OCI-LY7 (cell line): ENCODE measurements around the gene TNFRSF17. TPM values are rescaled to one million over a fixed set of nuclear protein-coding genes. Genes with fewer than 3 reads are reported as not detected.

Source experiments
- BruUV-seq: library from RNA; stranded (reverse); fragments of 400-500 nt; replicated peaks from 2 replicates; lab custom pipeline; 2021; lab: Mats Ljungman, UMichigan
- CTCF ChIA-PET: fragments of 300-600 bp; sonication (Branson Sonifier 250); formaldehyde crosslinking; loops from one replicate; lab custom pipeline; 2022; ENCODE audit warnings: antibody characterized with exemption; ENCODE audit not compliant: unreplicated experiment; lab: Charles Lee
- POLR2A ChIA-PET: fragments of 300-600 bp; sonication (Branson Sonifier 250); formaldehyde crosslinking; loops from one replicate; lab custom pipeline; 2022; ENCODE audit warnings: antibody characterized with exemption; lab: Charles Lee
- DNase-seq: peaks from one replicate; pipeline ENCODE4 v3.0.0-alpha.2; 2015; ENCODE audit warnings: low spot score
- H2AFZ ChIP-seq: fragments of 200-600 bp; sonication (generic), shearing (Covaris generic); 2 replicates; pipeline ENCODE4 v1.6.1; 2014; ENCODE audit warnings: mild to moderate bottlenecking, antibody characterized with exemption, low read length, moderate library complexity
- H3K27ac ChIP-seq: fragments of 200-600 bp; sonication (generic); 2 replicates; pipeline ENCODE4 v1.5.1; 2014; ENCODE audit warnings: mixed run types, low read depth, mild to moderate bottlenecking, moderate library complexity, low read length, inconsistent platforms; ENCODE audit not compliant: poor library complexity, severe bottlenecking
- H3K36me3 ChIP-seq: fragments of 200-600 bp; sonication (generic); 2 replicates; pipeline ENCODE4 v1.6.1; 2014; ENCODE audit warnings: mild to moderate bottlenecking, antibody characterized with exemption, low read length, moderate library complexity, mixed read lengths; ENCODE audit not compliant: insufficient read depth
- H3K4me1 ChIP-seq: fragments of 200-600 bp; sonication (generic); 2 replicates; pipeline ENCODE4 v1.5.1; 2014; ENCODE audit warnings: mild to moderate bottlenecking, low read length; ENCODE audit not compliant: insufficient read depth, poor library complexity, severe bottlenecking
- H3K4me2 ChIP-seq: fragments of 200-600 bp; sonication (generic); 2 replicates; pipeline ENCODE4 v1.6.1; 2014; ENCODE audit warnings: mild to moderate bottlenecking, low read length
- H3K4me3 ChIP-seq: fragments of 200-600 bp; sonication (generic); 2 replicates; pipeline ENCODE4 v1.5.1; 2014; ENCODE audit warnings: mild to moderate bottlenecking, low read depth, low read length; ENCODE audit not compliant: poor library complexity, severe bottlenecking
- H3K79me2 ChIP-seq: fragments of 200-600 bp; sonication (generic); 2 replicates; pipeline ENCODE4 v1.6.1; 2016; ENCODE audit warnings: low read depth, mild to moderate bottlenecking, low read length, moderate library complexity, mixed read lengths; ENCODE audit not compliant: insufficient read depth
- H3K9me2 ChIP-seq: fragments of 200-600 bp; sonication (generic); 2 replicates; pipeline ENCODE4 v1.6.1; 2016; ENCODE audit warnings: mild to moderate bottlenecking, low read length, mixed read lengths; ENCODE audit not compliant: insufficient read depth
- H3K9me3 ChIP-seq: fragments of 200-600 bp; sonication (generic); 2 replicates; pipeline ENCODE4 v1.6.1; 2014; ENCODE audit warnings: mild to moderate bottlenecking, mixed run types, low read length, mixed read lengths
- H4K20me1 ChIP-seq: fragments of 200-600 bp; sonication (generic); 2 replicates; pipeline ENCODE4 v1.6.1; 2014; ENCODE audit warnings: mild to moderate bottlenecking, antibody characterized with exemption, low read length, moderate library complexity, mixed read lengths; ENCODE audit not compliant: insufficient read depth
- CTCF ChIP-seq: fragments of 200-600 bp; sonication (generic); conservative IDR thresholded peaks from 2 replicates; pipeline ENCODE4 v1.5.1; 2014; ENCODE audit warnings: mild to moderate bottlenecking, antibody characterized with exemption, low read length, moderate library complexity, mixed read lengths
- EZH2phosphoT487 ChIP-seq: fragments of 200-600 bp; sonication (generic); IDR thresholded peaks from 2 replicates; pipeline ENCODE4 v1.6.1; 2018; ENCODE audit warnings: low read depth, borderline replicate concordance, mild to moderate bottlenecking, mixed run types, antibody characterized with exemption, low read length, moderate library complexity, mixed read lengths
- intact Hi-C: fragments of 100-400 bp; cut with micrococcal nuclease; formaldehyde crosslinking; loops from one replicate; pipeline ENCODE4 v1.10.0; 2022; ENCODE audit not compliant: unreplicated experiment
- total RNA-seq, 2 experiments: library from RNA; depleted of rRNA in 1 of 2; stranded (reverse); fragments of >200 nt in 1 of 2; shearing (Covaris generic) in 1 of 2; gene quantifications; 2 replicates each; pipeline ENCODE4 v1.2.3, GENCODE V29; 2014 to 2022

The TNFRSF17 gene
- total RNA-seq, 2 experiments from 2014 or later = 33.6 to 58.2 TPM

GRCh38 chr16:12000032-12000431 is 35.0 kb downstream of the TNFRSF17 start:
- POLR2A ChIA-PET = interaction anchor here (0.8 kb wide), 2 partner anchors 57 to 64 kb away, joined by 3 read pairs; no protein-coding TSS in a partner anchor
- H3K36me3 ChIP-seq = peaks cover 4% of the 10 kb centered on the region; the same call in 1 of the 2 replicates
- no peak overlapping the region for H3K27ac ChIP-seq
- no peaks in the 10 kb centered on the region for H4K20me1 ChIP-seq
- H3K9me2 ChIP-seq = no peaks in the 10 kb centered on the region
- H2AFZ ChIP-seq = no peak overlapping the region
- H3K9me3 ChIP-seq = no peaks in the 10 kb centered on the region
- no peak for TF ChIP-seq CTCF
- no peak for TF ChIP-seq EZH2phosphoT487
- H3K4me3 ChIP-seq = no peak overlapping the region
- no peak for DNase-seq
- H3K4me2 ChIP-seq = no peak overlapping the region
- no peaks in the 10 kb centered on the region for H3K79me2 ChIP-seq
- peaks cover 14% of the 10 kb centered on the region for H3K4me1 ChIP-seq
- intact Hi-C loops = no loop called here
- no TSS peak for BruUV-seq
- CTCF ChIA-PET = no interaction called here

- DNase-seq = no peak
- H3K4me3 ChIP-seq = no peak overlapping the region
- H3K79me2 ChIP-seq = no peaks in the 10 kb centered on the region
- BruUV-seq = no TSS peak
- H3K36me3 ChIP-seq = peaks cover 4% of the 10 kb centered on the region; the same call in 1 of the 2 replicates
- POLR2A ChIA-PET = no interaction called here
- TF ChIP-seq EZH2phosphoT487 (no peak), CTCF (no peak)
- H3K4me2 ChIP-seq = no peak overlapping the region
- H2AFZ ChIP-seq = no peak overlapping the region
- H3K9me2 ChIP-seq = no peaks in the 10 kb centered on the region
- no peaks in the 10 kb centered on the region for H4K20me1 ChIP-seq
- peaks cover 3% of the 10 kb centered on the region for H3K4me1 ChIP-seq
- H3K9me3 ChIP-seq = no peaks in the 10 kb centered on the region
- intact Hi-C loops = no loop called here
- no peak overlapping the region for H3K27ac ChIP-seq
- CTCF ChIA-PET = no interaction called here
Measured at GRCh38 chr16:12002447-12003006, 37.5 kb downstream of the TNFRSF17 start.

- no peak for DNase-seq
- ChIA-PET POLR2A (interaction anchor here (0.6 kb wide), 1 partner anchor 46 kb away, joined by 3 read pairs; no protein-coding TSS in a partner anchor), CTCF (no interaction called here)
- H3K4me2 ChIP-seq = no peak overlapping the region
- H4K20me1 ChIP-seq = no peaks in the 10 kb centered on the region
- H3K9me3 ChIP-seq = no peaks in the 10 kb centered on the region
- H3K4me1 ChIP-seq = peaks cover 10% of the 10 kb centered on the region
- no TSS peak for BruUV-seq
- no peak for TF ChIP-seq EZH2phosphoT487
- H2AFZ ChIP-seq = no peak overlapping the region
- no peak overlapping the region for H3K4me3 ChIP-seq
- no peaks in the 10 kb centered on the region for H3K79me2 ChIP-seq
- H3K9me2 ChIP-seq = no peaks in the 10 kb centered on the region
- intact Hi-C loops = no loop called here
- H3K36me3 ChIP-seq = peaks cover 4% of the 10 kb centered on the region; the same call in 1 of the 2 replicates
- H3K27ac ChIP-seq = no peak overlapping the region
Measured at GRCh38 chr16:12006637-12007036, 41.6 kb downstream of the TNFRSF17 start.
